DMS79 treated with DMSO at 0.1 percent for 48 hours (cell line): ENCODE data around the gene GAGE12J.
"Not testable (repeated sequence)": the region's sequence is repeated elsewhere in the genome, so short reads cannot be mapped to it uniquely, and the experiment has no call there.

Source experiments
- DNase-seq: peaks from one replicate; lab custom pipeline; 2025; lab: John Stamatoyannopoulos, UW

The GAGE12J gene

DNA sequence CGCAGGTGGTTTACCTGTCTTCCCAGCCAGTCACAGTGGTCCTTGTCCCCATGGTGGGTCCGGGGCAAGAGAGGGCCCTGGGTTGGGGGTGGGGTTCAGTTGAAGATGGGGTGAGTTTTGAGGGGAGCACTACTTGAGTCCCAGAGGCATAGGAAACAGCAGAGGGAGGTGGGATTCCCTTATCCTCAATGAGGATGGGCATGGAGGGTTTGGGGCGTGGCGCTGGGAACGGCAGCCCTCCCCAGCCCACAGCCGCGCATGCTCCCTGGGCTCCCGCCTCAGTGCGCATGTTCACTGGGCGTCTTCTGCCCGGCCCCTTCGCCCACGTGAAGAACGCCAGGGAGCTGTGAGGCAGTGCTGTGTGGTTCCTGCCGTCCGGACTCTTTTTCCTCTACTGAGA, at the start of gene GAGE12J:
TSS of gene GAGE12J (plus strand) at position 301 of the 400 bp plus-strand sequence. CDS start 1,157 bp downstream, outside the sequence.
- not testable (repeated sequence) for DNase-seq

DNA sequence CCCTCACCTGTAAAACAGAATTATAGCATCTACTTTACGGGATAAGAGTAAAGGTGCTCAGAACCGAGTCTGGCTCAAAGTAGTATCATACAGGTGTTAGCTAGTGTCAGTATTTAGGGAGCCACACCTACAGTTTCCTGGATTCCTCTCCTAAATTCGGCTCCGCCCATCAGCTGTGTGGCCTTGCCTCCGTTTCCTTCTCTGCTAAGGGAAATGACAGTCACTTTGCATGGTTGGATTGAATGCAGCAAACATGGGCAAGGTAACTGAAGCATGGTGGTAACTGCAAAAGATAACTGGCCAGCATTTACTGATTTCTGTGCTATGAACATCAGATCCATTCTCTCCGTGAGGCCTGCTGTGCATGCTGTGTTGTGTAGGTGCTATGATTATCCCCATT, 49.4 kb upstream of the GAGE12J start:
- no peak for DNase-seq

DNA sequence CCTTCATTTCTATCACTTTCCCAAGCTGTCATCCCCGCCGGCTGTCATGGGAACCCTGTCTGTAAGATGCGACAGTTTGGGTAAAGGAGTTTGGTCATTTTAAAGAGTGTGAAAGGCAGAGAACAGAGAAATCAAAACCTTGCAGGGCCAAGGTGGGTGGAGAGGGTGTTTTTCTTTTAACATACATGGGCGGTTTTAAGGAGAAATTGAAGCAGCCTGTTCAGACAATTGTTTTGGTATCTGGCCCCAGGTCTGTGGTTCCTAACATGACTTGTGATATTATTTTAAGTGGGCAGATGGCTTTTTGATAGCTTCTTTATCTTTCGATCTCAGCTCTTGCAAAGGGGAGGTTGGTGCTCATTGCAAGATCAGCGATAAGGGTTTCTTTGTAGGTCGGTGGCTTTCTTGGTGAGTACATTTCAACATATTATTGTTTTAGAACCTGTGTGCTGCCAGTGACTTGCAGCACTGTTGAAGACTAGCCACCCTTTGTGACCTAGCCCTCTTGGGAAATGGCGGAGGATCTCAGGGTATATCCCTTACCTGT, 48.6 kb upstream of the GAGE12J start:
- DNase-seq, result no peak

DNA sequence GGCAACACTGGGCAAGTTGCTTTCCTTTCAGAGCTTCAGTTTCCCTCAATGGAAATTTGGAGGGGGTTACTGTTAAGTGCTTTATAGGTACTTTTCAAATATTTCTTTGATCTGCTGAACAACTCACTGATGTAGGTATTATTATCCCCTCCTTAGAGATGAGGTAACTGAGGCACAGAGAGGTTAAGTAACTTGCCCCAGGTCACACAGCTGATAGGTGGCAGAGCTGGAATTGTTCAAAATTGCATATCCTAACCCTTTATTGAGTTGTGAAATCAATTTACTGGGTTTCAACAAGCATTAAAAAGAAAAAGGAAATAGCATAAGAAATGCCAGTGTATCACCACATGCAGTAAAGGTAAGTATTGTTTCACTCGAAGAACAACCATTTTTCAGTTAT, 45.6 kb upstream of the GAGE12J start:
- DNase-seq, result no peak

DNA sequence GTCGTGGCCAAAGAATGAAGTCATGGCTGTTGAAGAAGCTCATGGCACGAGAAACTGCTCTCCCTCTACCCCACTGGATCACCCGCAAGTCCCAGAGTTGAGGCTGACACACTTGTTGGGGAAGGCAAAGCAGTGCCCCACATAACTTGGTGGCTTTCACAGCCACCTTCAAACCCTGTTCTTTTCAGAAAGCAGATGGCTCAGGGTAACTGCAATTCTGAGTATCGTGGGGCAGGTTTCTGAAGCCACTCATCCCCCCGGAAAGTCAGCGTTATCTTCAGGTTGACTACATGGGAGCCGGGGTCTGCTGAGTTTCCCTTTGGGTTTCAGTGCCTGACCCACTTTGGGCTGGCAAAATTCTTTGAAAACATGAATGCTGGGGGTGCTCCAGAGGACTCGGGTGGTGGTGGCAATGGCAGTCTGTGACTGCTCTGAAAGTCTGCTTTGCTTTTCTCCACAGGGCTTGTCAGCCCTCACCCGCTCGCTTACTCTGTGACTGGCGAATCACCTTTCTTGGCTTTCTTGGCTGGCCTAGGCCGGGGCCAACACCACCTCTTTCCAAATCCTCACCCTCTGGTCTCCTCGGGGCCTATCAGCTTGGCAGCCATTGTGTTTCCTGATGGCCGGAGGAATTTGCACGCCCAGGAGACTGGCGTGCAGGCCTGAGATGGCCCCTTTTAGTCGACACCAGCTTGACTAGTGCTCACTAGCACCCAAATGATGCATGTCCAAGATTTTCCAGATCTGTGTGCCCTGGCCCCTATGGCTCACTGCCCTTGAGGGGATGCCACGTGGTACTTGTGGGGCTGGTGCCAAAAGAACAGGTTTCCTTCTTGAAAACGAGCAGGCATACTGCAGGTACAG, 44.9 kb upstream of the GAGE12J start:
- DNase-seq, result peak; percentile 49

GRCh38 chrX:49277535-49277830, 44.4 kb upstream of the GAGE12J start:
- no peak for DNase-seq

DNA sequence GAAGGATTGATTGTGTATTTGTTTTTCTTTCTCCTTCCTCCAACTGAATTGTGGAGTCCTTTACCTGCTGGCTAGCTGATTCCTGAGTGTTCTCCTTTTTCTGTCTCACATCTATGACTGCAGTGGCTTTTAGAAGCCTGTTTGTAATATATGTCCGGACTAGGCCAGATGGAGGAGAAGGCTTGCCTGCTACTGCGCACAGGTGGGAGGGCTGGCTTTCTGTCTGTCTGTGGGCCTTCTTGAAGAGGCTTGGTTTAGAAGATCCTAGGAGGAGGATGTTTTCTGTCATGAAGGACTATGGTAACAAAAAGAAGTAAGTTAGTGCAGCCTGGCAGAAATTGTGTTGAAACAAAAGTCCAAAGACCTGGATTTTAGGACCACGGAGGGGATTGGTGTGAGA, 43.8 kb upstream of the GAGE12J start:
- DNase-seq, result no peak

GRCh38 chrX:49282647-49283011, 39.2 kb upstream of the GAGE12J start:
- DNase-seq, result no peak

- no peak for DNase-seq
These were observed 37.6 kb upstream of the GAGE12J start for GRCh38 chrX:49284212-49284611.

- DNase-seq, result no peak
These were observed 35.7 kb upstream of the GAGE12J start for GRCh38 chrX:49286136-49286535.

DNA sequence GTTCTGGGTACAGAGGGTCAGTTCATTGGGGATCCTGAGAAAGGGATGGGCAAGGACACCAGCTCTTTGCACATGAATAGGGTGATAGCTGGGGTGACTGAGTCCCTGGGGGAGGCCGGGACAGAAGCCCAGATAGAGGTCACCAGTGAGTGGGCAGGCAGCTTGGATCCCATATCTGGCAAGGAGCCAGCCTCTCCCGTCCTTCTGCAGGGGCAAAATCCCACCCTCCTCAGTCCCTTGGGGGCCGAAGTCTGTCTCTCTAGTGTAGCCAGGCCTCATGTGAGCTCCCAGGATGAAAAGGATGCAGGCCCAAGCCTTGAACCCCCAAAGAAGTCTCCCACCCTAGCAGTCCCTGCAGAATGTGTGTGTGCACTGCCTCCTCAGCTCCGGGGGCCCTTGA, 35.3 kb upstream of the GAGE12J start:
- DNase-seq, result no peak

GRCh38 chrX:49287665-49288064, 34.2 kb upstream of the GAGE12J start:
- no peak for DNase-seq

GRCh38 chrX:49290215-49290614, 31.6 kb upstream of the GAGE12J start:
- DNase-seq, result no peak

GRCh38 chrX:49291615-49292337, 30.1 kb upstream of the GAGE12J start:
- peak; percentile 18 for DNase-seq

- no peak for DNase-seq
These were observed 29.2 kb upstream of the GAGE12J start for GRCh38 chrX:49292400-49293362.

- DNase-seq, result not testable (repeated sequence)
These were observed 22.5 kb upstream of the GAGE12J start for GRCh38 chrX:49299293-49299692.

GRCh38 chrX:49300703-49301102, 21.1 kb upstream of the GAGE12J start:
- DNase-seq, result no peak

GRCh38 chrX:49303346-49303745, 18.5 kb upstream of the GAGE12J start, which contains the start of gene GAGE10:
Gene GAGE10 (plus strand): TSS chrX:49303646. CDS start chrX:49304860, 1,214 bp downstream.
- DNase-seq, result no peak

- DNase-seq, result not testable (repeated sequence)
These were observed 14.1 kb upstream of the GAGE12J start for GRCh38 chrX:49307775-49308174.

DNA sequence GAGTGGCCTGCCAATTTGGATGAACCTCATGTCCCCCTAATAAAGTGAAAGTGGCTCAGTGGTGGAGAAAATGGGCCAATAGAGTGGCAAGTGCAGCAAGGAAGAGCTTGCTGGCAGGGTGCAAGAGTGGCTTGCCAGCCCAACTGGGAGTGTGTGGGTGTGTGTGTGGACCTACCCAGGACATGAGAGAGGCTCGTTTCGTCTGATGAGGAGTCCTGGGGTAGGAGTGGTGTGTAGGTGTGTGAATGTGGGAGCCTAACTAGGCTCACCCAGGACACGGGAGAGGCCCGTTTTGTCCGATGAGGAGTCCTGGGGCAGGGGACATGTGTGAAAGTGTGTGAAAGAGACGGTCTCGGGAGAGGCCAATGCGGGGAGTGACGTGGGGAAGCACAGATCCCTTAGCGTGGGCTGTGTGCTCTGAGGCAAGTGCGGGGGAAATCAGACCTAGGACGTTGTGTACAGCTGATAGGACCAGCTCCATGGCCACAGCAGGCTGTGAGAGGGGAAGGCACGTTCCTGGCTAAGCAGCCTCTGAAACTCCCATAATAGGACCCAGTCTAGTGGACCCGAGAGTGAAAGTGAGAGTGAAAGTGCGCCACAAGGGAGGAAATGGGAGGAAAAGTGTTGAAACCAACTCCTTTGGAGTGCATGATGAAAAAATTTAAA, 13.1 kb upstream of the GAGE12J start:
- no peak for DNase-seq

DNA sequence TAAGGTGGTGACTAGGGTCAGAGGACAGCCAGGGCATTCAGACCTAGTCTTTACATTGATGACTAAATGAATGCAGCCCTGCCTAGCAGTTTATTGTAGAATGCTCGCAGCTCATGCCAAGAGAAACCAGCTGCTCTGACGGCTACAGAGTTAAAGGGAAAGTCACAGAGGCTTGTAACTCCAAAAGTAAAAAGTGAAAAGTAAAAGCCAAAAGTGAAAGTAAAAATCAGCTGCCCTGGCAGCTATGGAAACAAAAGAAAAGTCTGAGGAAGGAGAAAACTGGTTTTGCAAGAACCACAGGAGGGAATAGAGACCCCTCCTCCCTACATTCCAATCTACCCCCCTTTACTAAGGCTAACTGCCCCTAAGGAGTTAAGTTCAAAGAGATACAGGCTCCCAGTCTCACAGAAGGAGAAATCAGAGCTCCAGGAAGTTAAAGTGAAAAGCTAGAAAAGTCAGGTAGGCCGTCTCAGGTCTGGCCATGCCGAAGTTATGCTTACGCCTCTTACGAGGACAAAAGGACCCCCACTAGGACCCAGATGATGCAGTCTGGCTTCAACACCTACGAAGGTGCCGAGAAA, 12.3 kb upstream of the GAGE12J start:
- DNase-seq, result no peak
